IMR-90 (cell line): Measurements from ENCODE around the gene AGBL1. TPM values are rescaled to one million over a fixed set of nuclear protein-coding genes. Genes with fewer than 3 reads are reported as not detected.

ENCODE experiments used
- ATAC-seq: fragments of 200-7000 bp; cut with Tn5 transposase; 2 replicates; pipeline ENCODE4 v1.9.1; 2020; ENCODE audit warnings: low read depth, mild to moderate bottlenecking, moderate library complexity
- BruUV-seq: library from RNA; stranded (reverse); fragments of 400-500 nt; replicated peaks from 2 replicates; lab custom pipeline; 2021; lab: Mats Ljungman, UMichigan
- CTCF ChIA-PET: fragments of 300-600 bp; formaldehyde crosslinking; extraction: SDS; loops from one replicate; lab custom pipeline; 2021; ENCODE audit warnings: antibody characterized with exemption; lab: Yijun Ruan, JAX
- POLR2A ChIA-PET: fragments of 300-600 bp; sonication (Branson Sonifier 250); formaldehyde crosslinking; loops from one replicate; lab custom pipeline; 2022; ENCODE audit warnings: antibody characterized with exemption; ENCODE audit not compliant: unreplicated experiment; lab: Charles Lee
- DNase-seq: peaks from one replicate; pipeline ENCODE4 v3.0.0; 2013
- H2AFZ ChIP-seq: replicated peaks from 2 replicates; pipeline ENCODE3; 2013; ENCODE audit warnings: low read length, mild to moderate bottlenecking; ENCODE audit not compliant: poor library complexity
- H2AK5ac ChIP-seq: 2 replicates; pipeline ENCODE4 v1.6.1; 2013; ENCODE audit warnings: low read depth, low read length, inconsistent platforms
- H2AK9ac ChIP-seq: replicated peaks from 2 replicates; pipeline ENCODE3; 2013; ENCODE audit warnings: mild to moderate bottlenecking, low read depth, low read length, moderate library complexity; ENCODE audit not compliant: poor library complexity
- H2BK120ac ChIP-seq: 2 replicates; pipeline ENCODE4 v1.6.1; 2013; ENCODE audit warnings: low read depth, low read length, inconsistent platforms
- H2BK15ac ChIP-seq: 3 replicates; pipeline ENCODE4 v1.6.1; 2013; ENCODE audit warnings: low read depth, low read length, inconsistent platforms
- H2BK20ac ChIP-seq: 2 replicates; pipeline ENCODE4 v1.6.1; 2013; ENCODE audit warnings: low read depth, mild to moderate bottlenecking, inconsistent platforms, low read length, moderate library complexity
- H2BK5ac ChIP-seq: 2 replicates; pipeline ENCODE4 v1.6.1; 2013; ENCODE audit warnings: mild to moderate bottlenecking, low read depth, low read length, inconsistent platforms; ENCODE audit not compliant: poor library complexity, severe bottlenecking
- H3K14ac ChIP-seq: replicated peaks from 2 replicates; pipeline ENCODE4 v1.6.1; 2013; ENCODE audit warnings: low read depth, low read length, inconsistent platforms
- H3K18ac ChIP-seq: 2 replicates; pipeline ENCODE4 v1.6.1; 2013; ENCODE audit warnings: low read depth, low read length, control low read depth
- H3K23ac ChIP-seq: 2 replicates; pipeline ENCODE4 v1.6.1; 2013; ENCODE audit warnings: low read depth, low read length, inconsistent platforms
- H3K27ac ChIP-seq: 2 replicates; pipeline ENCODE4 v1.5.1; 2013; ENCODE audit warnings: mild to moderate bottlenecking, control low read depth, low read length; ENCODE audit not compliant: insufficient read depth
- H3K27me3 ChIP-seq: 2 replicates; pipeline ENCODE4 v1.6.1; 2013; ENCODE audit warnings: low read length; ENCODE audit not compliant: control insufficient read depth, insufficient read depth
- H3K36me3 ChIP-seq: 2 replicates; pipeline ENCODE4 v1.6.1; 2013; ENCODE audit warnings: low read length, mixed read lengths; ENCODE audit not compliant: control insufficient read depth, insufficient read depth
- H3K4ac ChIP-seq: 2 replicates; pipeline ENCODE4 v1.6.1; 2013; ENCODE audit warnings: low read depth, low read length, inconsistent platforms
- H3K4me1 ChIP-seq: 2 replicates; pipeline ENCODE4 v1.6.1; 2013; ENCODE audit warnings: low read length, mixed read lengths; ENCODE audit not compliant: control insufficient read depth, insufficient read depth
- H3K4me2 ChIP-seq: 2 replicates; pipeline ENCODE4 v1.6.1; 2013; ENCODE audit warnings: low read depth, mild to moderate bottlenecking, control low read depth, low read length, moderate library complexity
- H3K4me3 ChIP-seq: 2 replicates; pipeline ENCODE4 v1.5.1; 2013; ENCODE audit warnings: low read depth, mild to moderate bottlenecking, control low read depth, low read length, moderate library complexity; ENCODE audit not compliant: insufficient read depth
- H3K56ac ChIP-seq: 2 replicates; pipeline ENCODE4 v1.6.1; 2013; ENCODE audit warnings: low read length, inconsistent platforms; ENCODE audit not compliant: insufficient read depth; ENCODE audit errors: extremely low read depth
- H3K79me1 ChIP-seq, 2 experiments: 2 replicates each; pipeline ENCODE4 v1.6.1; 2013; ENCODE audit warnings: low read length in 2 of 2, inconsistent platforms in 1 of 2, low read depth in 1 of 2
- H3K9ac ChIP-seq: 2 replicates; pipeline ENCODE4 v1.6.1; 2013; ENCODE audit warnings: low read depth, low read length, control low read depth
- H3K9me1 ChIP-seq: 2 replicates; pipeline ENCODE4 v1.6.1; 2013; ENCODE audit warnings: low read length, inconsistent platforms; ENCODE audit not compliant: insufficient read depth
- H3K9me3 ChIP-seq: 2 replicates; pipeline ENCODE4 v1.6.1; 2013; ENCODE audit warnings: low read length; ENCODE audit not compliant: control insufficient read depth, insufficient read depth
- H4K20me1 ChIP-seq: 2 replicates; pipeline ENCODE4 v1.6.1; 2013; ENCODE audit warnings: low read length, inconsistent platforms; ENCODE audit not compliant: insufficient read depth
- H4K5ac ChIP-seq: 2 replicates; pipeline ENCODE4 v1.6.1; 2013; ENCODE audit warnings: mild to moderate bottlenecking, low read depth, low read length, control low read depth
- H4K8ac ChIP-seq, 2 experiments: 2 replicates each; pipeline ENCODE4 v1.6.1; 2013; ENCODE audit warnings: low read depth in 2 of 2, low read length in 2 of 2, control low read depth in 1 of 2, inconsistent platforms in 1 of 2
- H4K91ac ChIP-seq: 2 replicates; pipeline ENCODE4 v1.6.1; 2013; ENCODE audit warnings: low read depth, low read length, inconsistent platforms; ENCODE audit not compliant: insufficient read depth
- BHLHE40 ChIP-seq: fragments of 150-350 bp; IDR thresholded peaks from 2 replicates; pipeline ENCODE4 v1.6.1; 2016; ENCODE audit warnings: mild to moderate bottlenecking, low read depth, low read length
- MAFK ChIP-seq: IDR thresholded peaks from 2 replicates; pipeline ENCODE4 v1.6.1; 2012; ENCODE audit warnings: low read depth, low read length, improper control_type of control experiment
- MAZ ChIP-seq: IDR thresholded peaks from 2 replicates; pipeline ENCODE4 v1.6.1; 2012; ENCODE audit warnings: low read depth, mild to moderate bottlenecking, low read length, improper control_type of control experiment, moderate library complexity, borderline replicate concordance
- MXI1 ChIP-seq: IDR thresholded peaks from 2 replicates; pipeline ENCODE4 v1.6.1; 2012; ENCODE audit warnings: low read depth, mild to moderate bottlenecking, low read length, moderate library complexity, borderline replicate concordance
- NFE2L2 ChIP-seq: fragments of 150-350 bp; IDR thresholded peaks from 2 replicates; pipeline ENCODE4 v1.6.1; 2016; ENCODE audit warnings: low read depth, mild to moderate bottlenecking, low read length
- RAD21 ChIP-seq: IDR thresholded peaks from 2 replicates; pipeline ENCODE4 v1.6.1; 2012; ENCODE audit warnings: low read length, improper control_type of control experiment
- RFX5 ChIP-seq: IDR thresholded peaks from 2 replicates; pipeline ENCODE4 v1.8.0; 2012; ENCODE audit warnings: low read depth, mild to moderate bottlenecking, low read length, moderate library complexity
- WGBS, 2 experiments: methylation state at CpG; one replicate each; pipeline versions ENCODE4 v1.1.5 to v1.1.7; 2013; ENCODE audit warnings: missing lambda C conversion rate in 2 of 2; ENCODE audit not compliant: insufficient read length in 1 of 2; ENCODE audit errors: extremely low coverage in 2 of 2; 5-methylcytosine and 5-hydroxymethylcytosine counted together
- dilution Hi-C: fragments of 300-500 bp; cut with HindIII; formaldehyde crosslinking; loops from one replicate; pipeline ENCODE4 v1.14.3; 2018; ENCODE audit warnings: low sequenced_read_pairs; ENCODE audit not compliant: unreplicated experiment
- in situ Hi-C: fragments of 300-500 bp; cut with MboI; formaldehyde crosslinking; loops from 3 replicates; pipeline ENCODE4 v1.14.3; 2019; ENCODE audit warnings: low sequenced_read_pairs, inconsistent platforms, mixed read lengths
- intact Hi-C: fragments of 100-400 bp; cut with micrococcal nuclease; formaldehyde crosslinking; loops from 2 replicates; pipeline ENCODE4 v1.10.0; 2022
- polyA plus RNA-seq, 3 experiments: library from polyadenylated mRNA; depleted of rRNA; stranded (reverse); fragments of >200 nt; gene quantifications; 2 replicates each; pipeline ENCODE4 v1.2.3, GENCODE V29; 2012; ENCODE audit warnings: low replicate concordance in 1 of 3
- total RNA-seq: library from RNA; depleted of rRNA; stranded (reverse); fragments of >200 nt; gene quantifications from 2 replicates; pipeline ENCODE4 v1.2.3, GENCODE V29; 2012
- TF ChIP-seq, protein P1 (sequence below): fragments of 150-350 bp; IDR thresholded peaks from 2 replicates; pipeline ENCODE4 v1.6.1; 2016; ENCODE audit warnings: low read depth, mild to moderate bottlenecking, low read length, moderate library complexity, borderline replicate concordance
- TF ChIP-seq, protein P2 (sequence below): fragments of 150-350 bp; IDR thresholded peaks from 2 replicates; pipeline ENCODE4 v1.6.1; 2017; ENCODE audit warnings: mild to moderate bottlenecking, antibody characterized with exemption, low read length, low read depth

Gene AGBL1
- total and polyA plus RNA-seq, 2 of the 4 experiments (the other 2 are of a cell fraction), result not detected

DNA sequence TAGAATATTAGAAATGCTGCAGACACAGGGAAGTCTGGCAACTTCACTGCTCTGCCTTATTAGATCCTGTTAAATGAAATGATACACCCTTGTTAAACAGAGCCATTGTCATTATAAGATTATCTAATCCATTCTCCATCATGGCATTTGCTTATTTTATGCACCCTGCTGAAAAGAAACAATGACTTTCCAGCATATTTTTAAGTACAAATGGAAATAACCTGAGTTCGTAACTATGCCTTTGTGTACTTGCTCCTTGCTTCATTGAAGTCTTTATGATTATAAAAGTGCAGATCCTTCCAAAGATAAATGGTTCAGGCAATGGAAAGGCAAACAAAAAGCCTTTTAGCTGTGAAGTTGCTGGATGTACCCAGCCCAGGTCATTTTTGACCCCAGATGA is 195.7 kb downstream of the AGBL1 start:
- no peaks in the 10 kb centered on the region for H3K4me1 ChIP-seq
- TF ChIP-seq NFE2L2, result no peak
- TF ChIP-seq MXI1, result no peak
- no peak for TF ChIP-seq RAD21
- TF ChIP-seq MAZ, result no peak
- TF ChIP-seq, protein P1, sequence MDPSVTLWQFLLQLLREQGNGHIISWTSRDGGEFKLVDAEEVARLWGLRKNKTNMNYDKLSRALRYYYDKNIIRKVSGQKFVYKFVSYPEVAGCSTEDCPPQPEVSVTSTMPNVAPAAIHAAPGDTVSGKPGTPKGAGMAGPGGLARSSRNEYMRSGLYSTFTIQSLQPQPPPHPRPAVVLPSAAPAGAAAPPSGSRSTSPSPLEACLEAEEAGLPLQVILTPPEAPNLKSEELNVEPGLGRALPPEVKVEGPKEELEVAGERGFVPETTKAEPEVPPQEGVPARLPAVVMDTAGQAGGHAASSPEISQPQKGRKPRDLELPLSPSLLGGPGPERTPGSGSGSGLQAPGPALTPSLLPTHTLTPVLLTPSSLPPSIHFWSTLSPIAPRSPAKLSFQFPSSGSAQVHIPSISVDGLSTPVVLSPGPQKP, result no peak
- TF ChIP-seq, protein P2, sequence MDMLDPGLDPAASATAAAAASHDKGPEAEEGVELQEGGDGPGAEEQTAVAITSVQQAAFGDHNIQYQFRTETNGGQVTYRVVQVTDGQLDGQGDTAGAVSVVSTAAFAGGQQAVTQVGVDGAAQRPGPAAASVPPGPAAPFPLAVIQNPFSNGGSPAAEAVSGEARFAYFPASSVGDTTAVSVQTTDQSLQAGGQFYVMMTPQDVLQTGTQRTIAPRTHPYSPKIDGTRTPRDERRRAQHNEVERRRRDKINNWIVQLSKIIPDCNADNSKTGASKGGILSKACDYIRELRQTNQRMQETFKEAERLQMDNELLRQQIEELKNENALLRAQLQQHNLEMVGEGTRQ, result no peak
- TF ChIP-seq RFX5, result no peak
- TF ChIP-seq BHLHE40, result no peak
- no peak for TF ChIP-seq MAFK
- H2AK9ac ChIP-seq, result no peak overlapping the region
- H2BK15ac ChIP-seq, result no peak overlapping the region
- no peak overlapping the region for H2AK5ac ChIP-seq
- no peak overlapping the region for H3K4me3 ChIP-seq
- H3K14ac ChIP-seq, result no peak overlapping the region
- H3K27me3 ChIP-seq, result no peaks in the 10 kb centered on the region
- intact Hi-C loops (no loop called here), in situ Hi-C loops (no loop called here), dilution Hi-C loops (no loop called here)
- H3K9me3 ChIP-seq, result peaks cover 11% of the 10 kb centered on the region
- H3K9me1 ChIP-seq, result no peaks in the 10 kb centered on the region
- ChIA-PET CTCF (no interaction called here), POLR2A (no interaction called here)
- H3K79me1 ChIP-seq, result no peaks in the 10 kb centered on the region
- H2BK20ac ChIP-seq, result no peak overlapping the region
- no peak overlapping the region for H3K27ac ChIP-seq
- no peak overlapping the region for H2BK120ac ChIP-seq
- no peak overlapping the region for H3K23ac ChIP-seq
- no peak overlapping the region for H2AFZ ChIP-seq
- no peak overlapping the region for H4K91ac ChIP-seq
- no peaks in the 10 kb centered on the region for H3K36me3 ChIP-seq
- H3K56ac ChIP-seq, result no peak overlapping the region
- no CpG with 5 or more reads among the region's 1 CpG for WGBS, 2 experiments
- H3K18ac ChIP-seq, result no peak overlapping the region
- no peak overlapping the region for H3K9ac ChIP-seq
- H2BK5ac ChIP-seq, result no peak overlapping the region
- no TSS peak for BruUV-seq
- H3K4ac ChIP-seq, result no peak overlapping the region
- no peak overlapping the region for H4K5ac ChIP-seq
- H4K8ac ChIP-seq, result no peak overlapping the region
- no peak overlapping the region for H3K4me2 ChIP-seq
- no peak for ATAC-seq
- DNase-seq, result no peak
- H4K20me1 ChIP-seq, result no peaks in the 10 kb centered on the region
